ENCODE results near the gene PIP5K1B.

DNA sequence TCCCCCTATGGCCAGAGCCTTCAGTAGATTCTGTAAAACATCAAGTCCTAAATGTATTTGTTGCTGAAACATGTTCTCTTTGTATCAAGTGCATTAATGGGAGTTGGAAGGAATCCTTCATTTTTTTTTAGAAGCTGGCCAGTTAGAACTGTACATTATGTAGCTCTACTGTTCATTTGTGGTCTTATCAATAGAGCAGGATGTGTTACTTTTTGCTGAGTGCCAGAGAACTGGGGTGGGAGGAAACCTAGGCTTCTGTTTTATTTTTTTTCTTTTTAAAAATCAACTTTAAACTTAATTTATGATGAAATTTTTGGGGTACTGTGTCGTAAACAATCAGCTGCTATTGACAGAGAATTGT is 5.1 kb downstream of the PIP5K1B start:
- TF ChIP-seq, protein P1, sequence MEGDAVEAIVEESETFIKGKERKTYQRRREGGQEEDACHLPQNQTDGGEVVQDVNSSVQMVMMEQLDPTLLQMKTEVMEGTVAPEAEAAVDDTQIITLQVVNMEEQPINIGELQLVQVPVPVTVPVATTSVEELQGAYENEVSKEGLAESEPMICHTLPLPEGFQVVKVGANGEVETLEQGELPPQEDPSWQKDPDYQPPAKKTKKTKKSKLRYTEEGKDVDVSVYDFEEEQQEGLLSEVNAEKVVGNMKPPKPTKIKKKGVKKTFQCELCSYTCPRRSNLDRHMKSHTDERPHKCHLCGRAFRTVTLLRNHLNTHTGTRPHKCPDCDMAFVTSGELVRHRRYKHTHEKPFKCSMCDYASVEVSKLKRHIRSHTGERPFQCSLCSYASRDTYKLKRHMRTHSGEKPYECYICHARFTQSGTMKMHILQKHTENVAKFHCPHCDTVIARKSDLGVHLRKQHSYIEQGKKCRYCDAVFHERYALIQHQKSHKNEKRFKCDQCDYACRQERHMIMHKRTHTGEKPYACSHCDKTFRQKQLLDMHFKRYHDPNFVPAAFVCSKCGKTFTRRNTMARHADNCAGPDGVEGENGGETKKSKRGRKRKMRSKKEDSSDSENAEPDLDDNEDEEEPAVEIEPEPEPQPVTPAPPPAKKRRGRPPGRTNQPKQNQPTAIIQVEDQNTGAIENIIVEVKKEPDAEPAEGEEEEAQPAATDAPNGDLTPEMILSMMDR (IDR thresholded peaks at IDR 0.05 in 4 of 5, conservative IDR thresholded peaks at IDR 0.05 in 1 of 5): no peak
- TF ChIP-seq POLR2A (IDR thresholded peaks at IDR 0.05): no peak
